CD4-positive, CD25-positive, alpha-beta regulatory T cell (primary cell): ENCODE results near the gene KCND2. TPM values are rescaled to one million over a fixed set of nuclear protein-coding genes. Genes with fewer than 3 reads are reported as not detected.
"Not testable (repeated sequence)": the region's sequence is repeated elsewhere in the genome, so short reads cannot be mapped to it uniquely, and the experiment has no call there.

Experiments used
- ATAC-seq, 2 donors: fragments of 150-1000 bp; cut with Tn5 transposase; one replicate each; pipeline ENCODE4 v1.10.0; 2021; ENCODE audit warnings: low read depth in 2 of 2, moderate number of reproducible peaks in 2 of 2, moderate library complexity in 1 of 2
- DNase-seq, 3 donors: peaks; one replicate each; pipeline versions ENCODE4 v3.0.0 to v3.0.0-alpha.2; 2012 to 2022; ENCODE audit warnings: mixed read lengths in 1 of 3
- H3K27ac ChIP-seq: one replicate; pipeline ENCODE4 v1.7.0; 2013; ENCODE audit warnings: mild to moderate bottlenecking, low read length; ENCODE audit not compliant: insufficient read depth, poor library complexity, severe bottlenecking
- H3K27me3 ChIP-seq: one replicate; pipeline ENCODE4 v1.7.0; 2013; ENCODE audit warnings: low read length; ENCODE audit not compliant: control insufficient read depth, insufficient read depth
- H3K36me3 ChIP-seq: one replicate; pipeline ENCODE4 v1.7.0; 2013; ENCODE audit warnings: mild to moderate bottlenecking, low read length, moderate library complexity; ENCODE audit not compliant: control insufficient read depth, insufficient read depth
- H3K4me1 ChIP-seq: 2 replicates; pipeline ENCODE4 v1.7.0; 2013; ENCODE audit warnings: mild to moderate bottlenecking, low read length; ENCODE audit not compliant: insufficient read depth, control insufficient read depth, poor library complexity, severe bottlenecking
- H3K4me3 ChIP-seq: one replicate; pipeline ENCODE4 v1.7.0; 2013; ENCODE audit warnings: low read depth, mild to moderate bottlenecking, low read length, moderate library complexity
- H3K9me3 ChIP-seq, 2 experiments: 1 replicate in 1 of 2; 2 replicates in 1 of 2; pipeline ENCODE4 v1.7.0; 2013; ENCODE audit warnings: low read length in 2 of 2, mild to moderate bottlenecking in 1 of 2, moderate library complexity in 1 of 2; ENCODE audit not compliant: control insufficient read depth in 2 of 2
- H3K27ac Mint-ChIP-seq, 3 donors: one replicate each; pipeline ENCODE4 v1.8.0; 2020 to 2022; ENCODE audit warnings: mild to moderate bottlenecking in 3 of 3, mixed read lengths in 3 of 3, moderate library complexity in 2 of 3
- H3K27me3 Mint-ChIP-seq: one replicate; pipeline ENCODE4 v1.8.0; 2022; ENCODE audit warnings: mild to moderate bottlenecking, mixed read lengths
- H3K36me3 Mint-ChIP-seq: one replicate; pipeline ENCODE4 v1.8.0; 2020; ENCODE audit warnings: mixed read lengths
- H3K4me1 Mint-ChIP-seq, 4 donors: one replicate each; pipeline ENCODE4 v1.8.0; 2020 to 2022; ENCODE audit warnings: mixed read lengths in 4 of 4, mild to moderate bottlenecking in 1 of 4
- H3K4me3 Mint-ChIP-seq, 4 donors: one replicate each; pipeline ENCODE4 v1.8.0; 2020 to 2022; ENCODE audit warnings: mild to moderate bottlenecking in 4 of 4, mixed read lengths in 4 of 4, moderate library complexity in 3 of 4
- H3K9me3 Mint-ChIP-seq, 7 donors: one replicate each; pipeline ENCODE4 v1.8.0; 2020 to 2022; ENCODE audit warnings: mixed read lengths in 7 of 7, mild to moderate bottlenecking in 3 of 7, moderate library complexity in 2 of 7
- polyA plus RNA-seq, 4 donors: library from polyadenylated mRNA; unstranded; fragments of 300-500 nt; fragmentation: Illumina TruSeq; gene quantifications; one replicate each; pipeline ENCODE4 v1.2.3, GENCODE V29; 2021
- total RNA-seq: library from RNA; stranded (reverse); gene quantifications from one replicate; pipeline ENCODE4 v1.2.3, GENCODE V29; 2022

Gene KCND2
- total and polyA plus RNA-seq, 5 donors from 2014 or later = not detected

GRCh38 chr7:120775755-120776154 is 502.8 kb downstream of the KCND2 start:
- Mint-ChIP-seq H3K4me3 (no peak overlapping the region), H3K27ac (no peak overlapping the region), H3K36me3 (no peaks in the 10 kb centered on the region), H3K4me1 (no peaks in the 10 kb centered on the region), H3K27me3 (no peaks in the 10 kb centered on the region), H3K9me3 (peaks cover 0 to 1% (median 0%) of the 10 kb centered on the region in 7 donors)
- ATAC-seq (no peak), DNase-seq (no peak)
- no peak overlapping the region for H3K4me3 ChIP-seq
- no peaks in the 10 kb centered on the region for H3K4me1 ChIP-seq
- no peaks in the 10 kb centered on the region for H3K9me3 ChIP-seq
- H3K27ac ChIP-seq = no peak overlapping the region
- no peaks in the 10 kb centered on the region for H3K27me3 ChIP-seq
- no peaks in the 10 kb centered on the region for H3K36me3 ChIP-seq

GRCh38 chr7:120779078-120779477 is 506.1 kb downstream of the KCND2 start:
- DNase-seq, H3K9me3 ChIP-seq, H3K4me1 Mint-ChIP-seq, H3K36me3 ChIP-seq, H3K9me3 Mint-ChIP-seq, ATAC-seq, H3K36me3 Mint-ChIP-seq, H3K4me3 ChIP-seq, H3K4me1 ChIP-seq, H3K27ac ChIP-seq, H3K4me3 Mint-ChIP-seq, H3K27me3 ChIP-seq, H3K27me3 Mint-ChIP-seq, H3K27ac Mint-ChIP-seq: not testable (repeated sequence)

GRCh38 chr7:120780451-120780850 is 507.5 kb downstream of the KCND2 start:
- ATAC-seq, DNase-seq, H3K4me1 Mint-ChIP-seq, H3K27ac ChIP-seq, H3K9me3 ChIP-seq, H3K36me3 Mint-ChIP-seq, H3K4me3 ChIP-seq, H3K4me3 Mint-ChIP-seq, H3K27me3 ChIP-seq, H3K36me3 ChIP-seq, H3K27me3 Mint-ChIP-seq, H3K9me3 Mint-ChIP-seq, H3K4me1 ChIP-seq, H3K27ac Mint-ChIP-seq: not testable (repeated sequence)

- Mint-ChIP-seq H3K27ac (no peak overlapping the region), H3K36me3 (no peaks in the 10 kb centered on the region), H3K4me1 (no peaks in the 10 kb centered on the region), H3K27me3 (no peaks in the 10 kb centered on the region), H3K9me3 (no peaks in the 10 kb centered on the region), H3K4me3 (no peak overlapping the region)
- H3K4me1 ChIP-seq = no peaks in the 10 kb centered on the region
- no peak overlapping the region for H3K4me3 ChIP-seq
- no peak overlapping the region for H3K27ac ChIP-seq
- ATAC-seq (no peak), DNase-seq (no peak)
- no peaks in the 10 kb centered on the region for H3K9me3 ChIP-seq
- no peaks in the 10 kb centered on the region for H3K36me3 ChIP-seq
- no peaks in the 10 kb centered on the region for H3K27me3 ChIP-seq
These were observed 508.0 kb downstream of the KCND2 start for GRCh38 chr7:120780938-120781337.

GRCh38 chr7:120781924-120782323 is 508.9 kb downstream of the KCND2 start:
- ATAC-seq, H3K9me3 ChIP-seq, DNase-seq, H3K9me3 Mint-ChIP-seq, H3K4me1 ChIP-seq, H3K4me3 Mint-ChIP-seq, H3K36me3 Mint-ChIP-seq, H3K36me3 ChIP-seq, H3K27ac ChIP-seq, H3K4me3 ChIP-seq, H3K27me3 Mint-ChIP-seq, H3K27ac Mint-ChIP-seq, H3K27me3 ChIP-seq, H3K4me1 Mint-ChIP-seq: not testable (repeated sequence)

GRCh38 chr7:120783273-120783672 is 510.3 kb downstream of the KCND2 start:
- H3K4me3 Mint-ChIP-seq = no peak overlapping the region
- H3K4me1 ChIP-seq = no peaks in the 10 kb centered on the region
- no peaks in the 10 kb centered on the region for H3K36me3 ChIP-seq
- H3K4me3 ChIP-seq = no peak overlapping the region
- H3K27ac ChIP-seq = no peak overlapping the region
- no peaks in the 10 kb centered on the region for H3K9me3 ChIP-seq
- no peaks in the 10 kb centered on the region for H3K9me3 Mint-ChIP-seq
- ATAC-seq (no peak), DNase-seq (no peak)
- no peaks in the 10 kb centered on the region for H3K36me3 Mint-ChIP-seq
- no peaks in the 10 kb centered on the region for H3K4me1 Mint-ChIP-seq
- no peak overlapping the region for H3K27ac Mint-ChIP-seq
- H3K27me3 ChIP-seq = no peaks in the 10 kb centered on the region
- H3K27me3 Mint-ChIP-seq = no peaks in the 10 kb centered on the region

GRCh38 chr7:120783721-120784120 is 510.7 kb downstream of the KCND2 start:
- H3K4me3 ChIP-seq = no peak overlapping the region
- no peaks in the 10 kb centered on the region for H3K4me1 ChIP-seq
- Mint-ChIP-seq H3K27me3 (peaks cover 1% of the 10 kb centered on the region), H3K4me3 (no peak overlapping the region), H3K9me3 (no peaks in the 10 kb centered on the region), H3K27ac (no peak overlapping the region), H3K36me3 (no peaks in the 10 kb centered on the region), H3K4me1 (no peaks in the 10 kb centered on the region)
- no peak overlapping the region for H3K27ac ChIP-seq
- ATAC-seq = peak in 1 of 2 donors; percentile 12
- H3K9me3 ChIP-seq = no peaks in the 10 kb centered on the region
- DNase-seq = no peak
- no peaks in the 10 kb centered on the region for H3K27me3 ChIP-seq
- no peaks in the 10 kb centered on the region for H3K36me3 ChIP-seq

- no peak for ATAC-seq
- no peak overlapping the region for H3K27ac Mint-ChIP-seq
- Histone ChIP-seq H3K36me3 (no peaks in the 10 kb centered on the region), H3K27ac (no peak overlapping the region), H3K27me3 (no peaks in the 10 kb centered on the region), H3K9me3 (no peaks in the 10 kb centered on the region), H3K4me1 (no peaks in the 10 kb centered on the region), H3K4me3 (no peak overlapping the region)
- DNase-seq = no peak
- no peaks in the 10 kb centered on the region for H3K9me3 Mint-ChIP-seq
- peaks cover 7% of the 10 kb centered on the region for H3K27me3 Mint-ChIP-seq
- H3K4me3 Mint-ChIP-seq = no peak overlapping the region
- no peaks in the 10 kb centered on the region for H3K36me3 Mint-ChIP-seq
- H3K4me1 Mint-ChIP-seq = no peaks in the 10 kb centered on the region
These were observed 512.1 kb downstream of the KCND2 start for GRCh38 chr7:120785095-120785494.
